NCI-H1105 treated with DMSO at 0.1 percent for 48 hours (cell line): ENCODE data around the gene KIAA0825.
A peak's percentile ranks its signal among the peaks of the same experiment; 100 is the strongest.
"Not testable (repeated sequence)": the region's sequence is repeated elsewhere in the genome, so short reads cannot be mapped to it uniquely, and the experiment has no call there.

Experiments used
- DNase-seq: peaks from one replicate; lab custom pipeline; 2025; lab: John Stamatoyannopoulos, UW

The KIAA0825 gene

GRCh38 chr5:94174748-94175411 lies 443.5 kb downstream of the KIAA0825 start:
- no peak for DNase-seq

GRCh38 chr5:94173100-94173499 lies 445.3 kb downstream of the KIAA0825 start:
- DNase-seq, result no peak

- not testable (repeated sequence) for DNase-seq
These were observed 447.3 kb downstream of the KIAA0825 start for GRCh38 chr5:94171070-94171469.

GRCh38 chr5:94170158-94170557 lies 448.2 kb downstream of the KIAA0825 start:
- not testable (repeated sequence) for DNase-seq

GRCh38 chr5:94168151-94168550 lies 450.3 kb downstream of the KIAA0825 start:
- no peak for DNase-seq

- DNase-seq, result no peak
These were observed 456.6 kb downstream of the KIAA0825 start for GRCh38 chr5:94161801-94162200.

GRCh38 chr5:94159144-94159543 lies 459.3 kb downstream of the KIAA0825 start:
- DNase-seq, result no peak

GRCh38 chr5:94157704-94158539 lies 460.5 kb downstream of the KIAA0825 start:
- no peak for DNase-seq

- no peak for DNase-seq
These were observed 463.7 kb downstream of the KIAA0825 start for GRCh38 chr5:94154672-94155071.

- no peak for DNase-seq
These were observed 464.5 kb downstream of the KIAA0825 start for GRCh38 chr5:94153736-94154450.

- not testable (repeated sequence) for DNase-seq
These were observed 474.8 kb downstream of the KIAA0825 start for GRCh38 chr5:94143621-94144020.

GRCh38 chr5:94140300-94140699 lies 478.1 kb downstream of the KIAA0825 start:
- no peak for DNase-seq

- DNase-seq, result no peak
These were observed 488.3 kb downstream of the KIAA0825 start for GRCh38 chr5:94130077-94130476.

GRCh38 chr5:94125107-94125506 lies 493.3 kb downstream of the KIAA0825 start:
- no peak for DNase-seq

- DNase-seq, result not testable (repeated sequence)
These were observed 502.1 kb downstream of the KIAA0825 start for GRCh38 chr5:94116317-94116716.

- no peak for DNase-seq
These were observed 505.3 kb downstream of the KIAA0825 start for GRCh38 chr5:94113087-94113486.

GRCh38 chr5:94111209-94112004 lies 507.0 kb downstream of the KIAA0825 start:
- peak; percentile 88 for DNase-seq

- DNase-seq, result no peak
These were observed 514.7 kb downstream of the KIAA0825 start for GRCh38 chr5:94103514-94104245.
